ENCODE data around the gene MAP7D3. TPM values are rescaled to one million over a fixed set of nuclear protein-coding genes. Genes with fewer than 3 reads are reported as not detected.

Gene MAP7D3
- total RNA-seq, 2 donors from 2014 or later: 6.7 to 12.2 TPM

GRCh38 chrX:136227948-136228838, 23.0 kb downstream of the MAP7D3 start:
- Histone ChIP-seq H3K36me3 (replicated peaks in 1 of 2; ENCODE audit: insufficient read depth in 1 of 2, low read depth in 2 of 2) (no peaks in the 10 kb centered on the region), H3K4me3 (no peak overlapping the region), H3K27me3 (no peaks in the 10 kb centered on the region), H3K4me1 (no peaks in the 10 kb centered on the region), H3K9me3 (no peaks in the 10 kb centered on the region), H3K27ac (no peak overlapping the region)
- no peak for ATAC-seq
- intact Hi-C loops (cut with DNase I): no loop called here
- no peak for DNase-seq
- 73 to 89% methylated on average over 8 of the region's 8 CpGs for WGBS, 2 donors
- no peak for TF ChIP-seq POLR2A (IDR thresholded peaks at IDR 0.05)

GRCh38 chrX:136227074-136227473, 24.1 kb downstream of the MAP7D3 start:
- no peaks in the 10 kb centered on the region for H3K27me3 ChIP-seq
- ATAC-seq (no peak), DNase-seq (no peak)
- TF ChIP-seq CTCF (IDR thresholded peaks at IDR 0.05): no peak
- no peak for TF ChIP-seq POLR2A (IDR thresholded peaks at IDR 0.05)
- H3K4me3 ChIP-seq: no peak overlapping the region
- no peaks in the 10 kb centered on the region for H3K36me3 ChIP-seq (replicated peaks in 1 of 2; ENCODE audit: insufficient read depth in 1 of 2, low read depth in 2 of 2)
- H3K27ac ChIP-seq: no peak overlapping the region
- no peaks in the 10 kb centered on the region for H3K9me3 ChIP-seq
- H3K4me1 ChIP-seq: no peaks in the 10 kb centered on the region
- intact Hi-C loops (cut with DNase I): no loop called here

- DNase-seq (no peak), ATAC-seq (no peak)
- intact Hi-C loops (cut with DNase I): no loop called here
- Histone ChIP-seq H3K4me1 (no peaks in the 10 kb centered on the region), H3K9me3 (no peaks in the 10 kb centered on the region), H3K27me3 (no peaks in the 10 kb centered on the region), H3K36me3 (replicated peaks in 1 of 2; ENCODE audit: insufficient read depth in 1 of 2, low read depth in 2 of 2) (no peaks in the 10 kb centered on the region), H3K4me3 (no peak overlapping the region), H3K27ac (no peak overlapping the region)
- TF ChIP-seq CTCF (IDR thresholded peaks at IDR 0.05) (no peak), POLR2A (IDR thresholded peaks at IDR 0.05) (no peak)
- 94 to 95% methylated on average over 3 of the region's 3 CpGs for WGBS, 2 donors
Observed at GRCh38 chrX:136221851-136222513, 29.2 kb downstream of the MAP7D3 start.

GRCh38 chrX:136220951-136221350, 30.2 kb downstream of the MAP7D3 start:
- H3K27me3 ChIP-seq: no peaks in the 10 kb centered on the region
- intact Hi-C loops (cut with DNase I): no loop called here
- no peak for DNase-seq
- H3K4me1 ChIP-seq: no peaks in the 10 kb centered on the region
- TF ChIP-seq POLR2A (IDR thresholded peaks at IDR 0.05) (no peak), CTCF (IDR thresholded peaks at IDR 0.05) (no peak)
- no peak overlapping the region for H3K27ac ChIP-seq
- H3K4me3 ChIP-seq: no peak overlapping the region
- WGBS, 2 donors: 73 to 83% methylated on average over 2 to 3 of the region's 3 CpGs
- H3K9me3 ChIP-seq: no peaks in the 10 kb centered on the region
- H3K36me3 ChIP-seq (replicated peaks in 1 of 2; ENCODE audit: insufficient read depth in 1 of 2, low read depth in 2 of 2): no peaks in the 10 kb centered on the region
- ATAC-seq: no peak

- no peaks in the 10 kb centered on the region for H3K9me3 ChIP-seq
- no peak overlapping the region for H3K4me3 ChIP-seq
- DNase-seq (no peak), ATAC-seq (no peak)
- WGBS, 2 donors: 63 to 80% methylated on average over 4 of the region's 4 CpGs
- no peaks in the 10 kb centered on the region for H3K36me3 ChIP-seq (replicated peaks in 1 of 2; ENCODE audit: insufficient read depth in 1 of 2, low read depth in 2 of 2)
- TF ChIP-seq CTCF (IDR thresholded peaks at IDR 0.05) (no peak), POLR2A (IDR thresholded peaks at IDR 0.05) (no peak)
- H3K27ac ChIP-seq: no peak overlapping the region
- H3K4me1 ChIP-seq: no peaks in the 10 kb centered on the region
- intact Hi-C loops (cut with DNase I): no loop called here
- no peaks in the 10 kb centered on the region for H3K27me3 ChIP-seq
Observed at GRCh38 chrX:136220540-136220939, 30.7 kb downstream of the MAP7D3 start.
